GM12891 (cell line): Measurements from ENCODE around the gene TRIM60.
"Not testable (repeated sequence)": the region's sequence is repeated elsewhere in the genome, so short reads cannot be mapped to it uniquely, and the experiment has no call there.

Experiments
- PAX5 ChIP-seq: IDR thresholded peaks from 2 replicates; pipeline ENCODE4 v1.6.1; 2011; ENCODE audit warnings: low read length, moderate library complexity, mild to moderate bottlenecking; ENCODE audit not compliant: insufficient read depth, severe bottlenecking
- POLR2A ChIP-seq: IDR thresholded peaks from 2 replicates; pipeline ENCODE4 v1.6.1; 2011; ENCODE audit warnings: low read depth, low read length, control low read depth
- POLR2AphosphoS5 ChIP-seq: IDR thresholded peaks from 2 replicates; pipeline ENCODE4 v1.6.1; 2011; ENCODE audit warnings: low read depth, low read length, control low read depth
- POU2F2 ChIP-seq: IDR thresholded peaks from 2 replicates; pipeline ENCODE4 v1.6.1; 2011; ENCODE audit warnings: low read depth, mild to moderate bottlenecking, control low read depth, low read length, moderate library complexity
- SPI1 ChIP-seq: IDR thresholded peaks from 2 replicates; pipeline ENCODE4 v1.6.1; 2011; ENCODE audit warnings: low read depth, low read length, control low read depth
- TAF1 ChIP-seq: IDR thresholded peaks from 2 replicates; pipeline ENCODE4 v1.6.1; 2011; ENCODE audit warnings: low read depth, low read length, control low read depth

DNA sequence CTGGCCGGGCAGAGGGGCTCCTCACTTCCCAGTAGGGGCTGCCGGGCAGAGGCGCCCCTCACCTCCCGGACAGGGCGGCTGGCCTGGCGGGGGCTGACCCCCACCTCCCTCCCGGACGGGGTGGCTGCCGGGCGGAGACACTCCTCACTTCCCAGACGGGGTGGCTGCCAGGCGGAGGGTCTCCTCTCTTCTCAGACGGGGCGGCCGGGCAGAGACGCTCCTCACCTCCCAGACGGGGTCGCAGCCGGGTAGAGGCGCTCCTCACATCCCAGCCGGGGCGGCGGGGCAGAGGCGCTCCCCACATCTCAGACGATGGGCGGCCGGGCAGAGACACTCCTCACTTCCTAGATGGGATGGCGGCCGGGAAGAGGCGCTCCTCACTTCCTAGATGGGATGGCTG, 11.8 kb upstream of the TRIM60 start:
- TF ChIP-seq POLR2A, POLR2AphosphoS5, SPI1, TAF1, PAX5, POU2F2: not testable (repeated sequence)
